Lower leg skin (tissue), 4 donors: ENCODE data around the gene FBXW8. TPM values are rescaled to one million over a fixed set of nuclear protein-coding genes. Genes with fewer than 3 reads are reported as not detected.

Experiments
- DNase-seq, 2 donors: peaks; one replicate each; pipeline ENCODE4 v3.0.0-alpha.2; 2019; ENCODE audit warnings: low spot score in 2 of 2
- H3K4me3 ChIP-seq: fragments of 200-600 bp; sonication (generic); 2 replicates; pipeline ENCODE4 v1.5.1; 2017; ENCODE audit warnings: mild to moderate bottlenecking, low read depth; ENCODE audit not compliant: poor library complexity, severe bottlenecking
- CTCF ChIP-seq, 3 donors: fragments of 450-650 bp; IDR thresholded peaks; one replicate each; pipeline ENCODE4 v1.5.1; 2016; ENCODE audit warnings: antibody characterized with exemption in 3 of 3, mild to moderate bottlenecking in 3 of 3, moderate library complexity in 2 of 3
- POLR2A ChIP-seq, 2 donors: fragments of 450-650 bp; IDR thresholded peaks; one replicate each; pipeline ENCODE4 v1.6.1; 2016 to 2017; ENCODE audit warnings: antibody characterized with exemption in 2 of 2, mild to moderate bottlenecking in 1 of 2, moderate library complexity in 1 of 2
- WGBS, 2 donors: methylation state at CpG; one replicate each; pipeline ENCODE4 v1.1.5; 2018; 5-methylcytosine and 5-hydroxymethylcytosine counted together
- intact Hi-C: fragments of 100-400 bp; cut with DNase I; formaldehyde crosslinking; loops from one replicate; pipeline ENCODE4 v1.15.0; 2023; ENCODE audit warnings: low total_unique reads
- total RNA-seq, 4 donors: library from RNA; depleted of rRNA; stranded (reverse); fragments of >200 nt; gene quantifications; one replicate each; pipeline ENCODE4 v1.1.0, GENCODE V29; 2016

Gene FBXW8
- total RNA-seq, 4 donors from 2014 or later, result 8.1 to 17.0 (median 15.8) TPM

- intact Hi-C loops, result no loop called here
- H3K4me3 ChIP-seq, result no peak overlapping the region
- no peak for DNase-seq
- TF ChIP-seq POLR2A (IDR thresholded peaks at IDR 0.05) (no peak), CTCF (IDR thresholded peaks at IDR 0.05) (no peak)
- WGBS, 2 donors, result 96 to 97% methylated on average over 8 of the region's 8 CpGs
These were observed 93.2 kb downstream of the FBXW8 start for GRCh38 chr12:117003883-117004404.

GRCh38 chr12:117005417-117006046, 94.8 kb downstream of the FBXW8 start:
- intact Hi-C loops, result no loop called here
- WGBS, 2 donors, result 92 to 94% methylated on average over 11 of the region's 11 CpGs
- DNase-seq, result no peak
- TF ChIP-seq POLR2A (IDR thresholded peaks at IDR 0.05) (no peak), CTCF (IDR thresholded peaks at IDR 0.05) (no peak)
- no peak overlapping the region for H3K4me3 ChIP-seq

- DNase-seq, result no peak
- intact Hi-C loops, result no loop called here
- H3K4me3 ChIP-seq, result no peak overlapping the region
- TF ChIP-seq CTCF (IDR thresholded peaks at IDR 0.05), result no peak
- TF ChIP-seq POLR2A (IDR thresholded peaks at IDR 0.05), result no peak
- 91 to 96% methylated on average over 9 of the region's 9 CpGs for WGBS, 2 donors
These were observed 95.6 kb downstream of the FBXW8 start for GRCh38 chr12:117006333-117006732.

GRCh38 chr12:117007577-117007976, 96.8 kb downstream of the FBXW8 start:
- intact Hi-C loops, result no loop called here
- TF ChIP-seq POLR2A (IDR thresholded peaks at IDR 0.05), result no peak
- WGBS, 2 donors, result 84 to 87% methylated on average over 8 of the region's 8 CpGs
- DNase-seq, result no peak
- no peak overlapping the region for H3K4me3 ChIP-seq

- intact Hi-C loops, result no loop called here
- WGBS, 2 donors, result 85 to 88% methylated on average over 8 of the region's 8 CpGs
- DNase-seq, result no peak
- TF ChIP-seq POLR2A (IDR thresholded peaks at IDR 0.05), result no peak
- TF ChIP-seq CTCF (IDR thresholded peaks at IDR 0.05), result no peak
- H3K4me3 ChIP-seq, result no peak overlapping the region
These were observed 99.0 kb downstream of the FBXW8 start for GRCh38 chr12:117009759-117010158.

- no peak for TF ChIP-seq POLR2A (IDR thresholded peaks at IDR 0.05)
- no peak for TF ChIP-seq CTCF (IDR thresholded peaks at IDR 0.05)
- 85 to 89% methylated on average over 17 of the region's 17 CpGs for WGBS, 2 donors
- H3K4me3 ChIP-seq, result no peak overlapping the region
- intact Hi-C loops, result no loop called here
- peak in 1 of 2 donors; percentile 32 for DNase-seq
These were observed 100.1 kb downstream of the FBXW8 start for GRCh38 chr12:117010693-117011451.
